ENCODE measurements around the gene PCDHGC3. TPM values are rescaled to one million over a fixed set of nuclear protein-coding genes. Genes with fewer than 3 reads are reported as not detected.
A peak's percentile ranks its signal among the peaks of the same experiment; 100 is the strongest.

PCDHGC3 gene
- total RNA-seq, 3 donors from 2014 or later: 12.1 to 50.5 (median 24.5) TPM

GRCh38 chr5:141510850-141511601, 35.3 kb downstream of the PCDHGC3 start:
- no peak for DNase-seq
- Histone ChIP-seq H3K36me3 (ENCODE audit: low read depth) (no peaks in the 10 kb centered on the region), H3K9me3 (no peaks in the 10 kb centered on the region), H3K4me3 (no peak overlapping the region), H3K4me1 (ENCODE audit: low read depth) (peaks cover 15% of the 10 kb centered on the region)
- ATAC-seq: no peak
- intact Hi-C loops (cut with DNase I, micrococcal nuclease): no loop called here
- no peak for TF ChIP-seq CTCF (IDR thresholded peaks at IDR 0.05)

GRCh38 chr5:141511771-141512325, 36.1 kb downstream of the PCDHGC3 start:
- no peak overlapping the region for H3K4me3 ChIP-seq
- peaks cover 15% of the 10 kb centered on the region for H3K4me1 ChIP-seq (ENCODE audit: low read depth)
- DNase-seq (no peak), ATAC-seq (no peak)
- no peak for TF ChIP-seq CTCF (IDR thresholded peaks at IDR 0.05)
- intact Hi-C loops (cut with DNase I, micrococcal nuclease): no loop called here
- no peaks in the 10 kb centered on the region for H3K9me3 ChIP-seq
- no peaks in the 10 kb centered on the region for H3K36me3 ChIP-seq (ENCODE audit: low read depth)

- peak; percentile 73 for TF ChIP-seq CTCF (IDR thresholded peaks at IDR 0.05)
- Histone ChIP-seq H3K4me1 (ENCODE audit: low read depth) (peaks cover 15% of the 10 kb centered on the region), H3K4me3 (no peak overlapping the region), H3K9me3 (no peaks in the 10 kb centered on the region), H3K36me3 (ENCODE audit: low read depth) (no peaks in the 10 kb centered on the region)
- intact Hi-C loops (cut with DNase I, micrococcal nuclease): no loop called here
- DNase-seq (peak; percentile 86 to 95 (median 91)), ATAC-seq (peak; percentile 78)
These were observed 36.7 kb downstream of the PCDHGC3 start for GRCh38 chr5:141512390-141512910.

- H3K36me3 ChIP-seq (ENCODE audit: low read depth): no peaks in the 10 kb centered on the region
- no peak for TF ChIP-seq CTCF (IDR thresholded peaks at IDR 0.05)
- DNase-seq (peak; percentile 51 to 65 (median 63)), ATAC-seq (peak; percentile 49)
- H3K4me1 ChIP-seq (ENCODE audit: low read depth): peaks cover 15% of the 10 kb centered on the region
- no peak overlapping the region for H3K4me3 ChIP-seq
- intact Hi-C loops (cut with DNase I, micrococcal nuclease): no loop called here
- no peaks in the 10 kb centered on the region for H3K9me3 ChIP-seq
These were observed 37.3 kb downstream of the PCDHGC3 start for GRCh38 chr5:141512911-141513626.

GRCh38 chr5:141513627-141514329, 38.0 kb downstream of the PCDHGC3 start:
- DNase-seq (peak; percentile 60 to 77 (median 74)), ATAC-seq (peak; percentile 41)
- Histone ChIP-seq H3K36me3 (ENCODE audit: low read depth) (no peaks in the 10 kb centered on the region), H3K9me3 (no peaks in the 10 kb centered on the region), H3K4me1 (ENCODE audit: low read depth) (peaks cover 15% of the 10 kb centered on the region), H3K4me3 (no peak overlapping the region)
- intact Hi-C loops (cut with DNase I, micrococcal nuclease): no loop called here
- no peak for TF ChIP-seq CTCF (IDR thresholded peaks at IDR 0.05)
